CD4-positive, CD25-positive, alpha-beta regulatory T cell (primary cell): ENCODE results near the gene MSMO1. TPM values are rescaled to one million over a fixed set of nuclear protein-coding genes. Genes with fewer than 3 reads are reported as not detected.
"Not testable (repeated sequence)": the region's sequence is repeated elsewhere in the genome, so short reads cannot be mapped to it uniquely, and the experiment has no call there.

Source experiments
- ATAC-seq, 2 donors: fragments of 150-1000 bp; cut with Tn5 transposase; one replicate each; pipeline ENCODE4 v1.10.0; 2021; ENCODE audit warnings: low read depth in 2 of 2, moderate number of reproducible peaks in 2 of 2, moderate library complexity in 1 of 2
- DNase-seq, 3 donors: peaks; one replicate each; pipeline versions ENCODE4 v3.0.0 to v3.0.0-alpha.2; 2012 to 2022; ENCODE audit warnings: mixed read lengths in 1 of 3
- H3K27ac ChIP-seq: one replicate; pipeline ENCODE4 v1.7.0; 2013; ENCODE audit warnings: mild to moderate bottlenecking, low read length; ENCODE audit not compliant: insufficient read depth, poor library complexity, severe bottlenecking
- H3K27me3 ChIP-seq: one replicate; pipeline ENCODE4 v1.7.0; 2013; ENCODE audit warnings: low read length; ENCODE audit not compliant: control insufficient read depth, insufficient read depth
- H3K36me3 ChIP-seq: one replicate; pipeline ENCODE4 v1.7.0; 2013; ENCODE audit warnings: mild to moderate bottlenecking, low read length, moderate library complexity; ENCODE audit not compliant: control insufficient read depth, insufficient read depth
- H3K4me1 ChIP-seq: 2 replicates; pipeline ENCODE4 v1.7.0; 2013; ENCODE audit warnings: mild to moderate bottlenecking, low read length; ENCODE audit not compliant: insufficient read depth, control insufficient read depth, poor library complexity, severe bottlenecking
- H3K4me3 ChIP-seq: one replicate; pipeline ENCODE4 v1.7.0; 2013; ENCODE audit warnings: low read depth, mild to moderate bottlenecking, low read length, moderate library complexity
- H3K9me3 ChIP-seq, 2 experiments: 1 replicate in 1 of 2; 2 replicates in 1 of 2; pipeline ENCODE4 v1.7.0; 2013; ENCODE audit warnings: low read length in 2 of 2, mild to moderate bottlenecking in 1 of 2, moderate library complexity in 1 of 2; ENCODE audit not compliant: control insufficient read depth in 2 of 2
- H3K27ac Mint-ChIP-seq, 3 donors: one replicate each; pipeline ENCODE4 v1.8.0; 2020 to 2022; ENCODE audit warnings: mild to moderate bottlenecking in 3 of 3, mixed read lengths in 3 of 3, moderate library complexity in 2 of 3
- H3K27me3 Mint-ChIP-seq: one replicate; pipeline ENCODE4 v1.8.0; 2022; ENCODE audit warnings: mild to moderate bottlenecking, mixed read lengths
- H3K36me3 Mint-ChIP-seq: one replicate; pipeline ENCODE4 v1.8.0; 2020; ENCODE audit warnings: mixed read lengths
- H3K4me1 Mint-ChIP-seq, 4 donors: one replicate each; pipeline ENCODE4 v1.8.0; 2020 to 2022; ENCODE audit warnings: mixed read lengths in 4 of 4, mild to moderate bottlenecking in 1 of 4
- H3K4me3 Mint-ChIP-seq, 4 donors: one replicate each; pipeline ENCODE4 v1.8.0; 2020 to 2022; ENCODE audit warnings: mild to moderate bottlenecking in 4 of 4, mixed read lengths in 4 of 4, moderate library complexity in 3 of 4
- H3K9me3 Mint-ChIP-seq, 7 donors: one replicate each; pipeline ENCODE4 v1.8.0; 2020 to 2022; ENCODE audit warnings: mixed read lengths in 7 of 7, mild to moderate bottlenecking in 3 of 7, moderate library complexity in 2 of 7
- polyA plus RNA-seq, 4 donors: library from polyadenylated mRNA; unstranded; fragments of 300-500 nt; fragmentation: Illumina TruSeq; gene quantifications; one replicate each; pipeline ENCODE4 v1.2.3, GENCODE V29; 2021
- total RNA-seq: library from RNA; stranded (reverse); gene quantifications from one replicate; pipeline ENCODE4 v1.2.3, GENCODE V29; 2022

Gene MSMO1
- total RNA-seq: 14.9 TPM
- 10 to 100 TPM; 21.9 to 37.5 (median 27.8) TPM for polyA plus RNA-seq

GRCh38 chr4:165327211-165328100 is at the start of gene MSMO1:
MSMO1 (plus strand) TSS chr4:165327669; CDS start chr4:165333371, 5,702 bp downstream.
- H3K4me1 ChIP-seq: peaks cover 32% of the 10 kb centered on the region
- peaks cover 2% of the 10 kb centered on the region for H3K36me3 ChIP-seq
- H3K9me3 ChIP-seq: no peaks in the 10 kb centered on the region
- DNase-seq: peak; percentile 98 to 99 (median 98)
- H3K9me3 Mint-ChIP-seq: no peaks in the 10 kb centered on the region
- H3K27me3 Mint-ChIP-seq: no peaks in the 10 kb centered on the region
- peak within 1 kb of the TSS; percentile 97 for H3K4me3 ChIP-seq
- peaks cover 9% of the 10 kb centered on the region for H3K36me3 Mint-ChIP-seq
- no peak within 1 kb of the TSS for H3K4me3 Mint-ChIP-seq
- peak within 1 kb of the TSS; percentile 78 for H3K27ac ChIP-seq
- no peaks in the 10 kb centered on the region for H3K27me3 ChIP-seq
- ATAC-seq: peak; percentile 98 to 99
- peak within 1 kb of the TSS in 1 of 3 donors; percentile 22 for H3K27ac Mint-ChIP-seq
- peaks cover 10 to 26% (median 24%) of the 10 kb centered on the region in 4 donors for H3K4me1 Mint-ChIP-seq

- H3K27me3 ChIP-seq, H3K4me1 Mint-ChIP-seq, H3K36me3 ChIP-seq, H3K27me3 Mint-ChIP-seq, H3K27ac Mint-ChIP-seq, H3K4me3 Mint-ChIP-seq, H3K27ac ChIP-seq, ATAC-seq, H3K4me3 ChIP-seq, DNase-seq, H3K9me3 Mint-ChIP-seq, H3K9me3 ChIP-seq, H3K4me1 ChIP-seq: not testable (repeated sequence)
- peaks cover 27% of the 10 kb centered on the region for H3K36me3 Mint-ChIP-seq
Measured at GRCh38 chr4:165279531-165279930, 47.9 kb upstream of the MSMO1 start.

- not testable (repeated sequence) for H3K27ac ChIP-seq, H3K4me1 ChIP-seq, H3K4me3 Mint-ChIP-seq
Measured at GRCh38 chr4:165284697-165285096, 42.8 kb upstream of the MSMO1 start.

GRCh38 chr4:165286619-165287340 is 40.7 kb upstream of the MSMO1 start:
- Mint-ChIP-seq H3K27ac (peak overlapping the region; percentile 76 to 95 (median 90)), H3K36me3 (peaks cover 22% of the 10 kb centered on the region), H3K4me1 (peaks cover 33 to 56% (median 45%) of the 10 kb centered on the region in 4 donors), H3K4me3 (peak overlapping the region; percentile 51 to 77 (median 62))
- H3K36me3 ChIP-seq, H3K27me3 Mint-ChIP-seq, H3K9me3 ChIP-seq, H3K9me3 Mint-ChIP-seq, H3K27me3 ChIP-seq, H3K4me1 ChIP-seq: not testable (repeated sequence)
- DNase-seq (peak in 2 of 3 donors; percentile 16 to 56), ATAC-seq (peak; percentile 62 to 64)
- Histone ChIP-seq H3K27ac (peak overlapping the region; percentile 60), H3K4me3 (peak overlapping the region; percentile 70)

More at GRCh38 chr4:165284697-165285096, 42.8 kb upstream of the MSMO1 start:
- not testable (repeated sequence) for H3K9me3 ChIP-seq, H3K27me3 ChIP-seq, H3K36me3 ChIP-seq, H3K9me3 Mint-ChIP-seq, ATAC-seq, H3K27me3 Mint-ChIP-seq, DNase-seq, H3K4me3 ChIP-seq
- H3K27ac Mint-ChIP-seq: peak overlapping the region; percentile 8 to 27 (median 12)
- peaks cover 23% of the 10 kb centered on the region for H3K36me3 Mint-ChIP-seq
- peaks cover 34 to 48% (median 42%) of the 10 kb centered on the region in 4 donors for H3K4me1 Mint-ChIP-seq

- H3K27ac Mint-ChIP-seq: peak overlapping the region in 2 of 3 donors; percentile 15 to 76
- no peak overlapping the region for H3K27ac ChIP-seq
- peaks cover 31 to 56% (median 44%) of the 10 kb centered on the region in 4 donors for H3K4me1 Mint-ChIP-seq
Measured at GRCh38 chr4:165288226-165288625, 39.2 kb upstream of the MSMO1 start.

GRCh38 chr4:165288639-165289422 is 38.6 kb upstream of the MSMO1 start:
- peaks cover 4% of the 10 kb centered on the region for H3K4me1 ChIP-seq
- no peaks in the 10 kb centered on the region for H3K9me3 ChIP-seq
- H3K27ac ChIP-seq: no peak overlapping the region
- H3K36me3 ChIP-seq: no peaks in the 10 kb centered on the region
- no peaks in the 10 kb centered on the region for H3K27me3 ChIP-seq
- H3K4me3 Mint-ChIP-seq: peak overlapping the region in 1 of 4 donors; percentile 3
- DNase-seq: no peak
- H3K4me3 ChIP-seq: no peak overlapping the region
- H3K27me3 Mint-ChIP-seq: no peaks in the 10 kb centered on the region
- ATAC-seq: no peak
- H3K27ac Mint-ChIP-seq: peak overlapping the region in 2 of 3 donors; percentile 11 to 76
- H3K36me3 Mint-ChIP-seq: peaks cover 13% of the 10 kb centered on the region
- peaks cover 31 to 56% (median 44%) of the 10 kb centered on the region in 4 donors for H3K4me1 Mint-ChIP-seq
- H3K9me3 Mint-ChIP-seq: peaks cover 0 to 4% (median 0%) of the 10 kb centered on the region in 7 donors

More at GRCh38 chr4:165288226-165288625, 39.2 kb upstream of the MSMO1 start:
- peaks cover 0 to 4% (median 0%) of the 10 kb centered on the region in 7 donors for H3K9me3 Mint-ChIP-seq
- peak overlapping the region in 2 of 4 donors; percentile 19 to 61 for H3K4me3 Mint-ChIP-seq
- Histone ChIP-seq H3K36me3 (no peaks in the 10 kb centered on the region), H3K4me3 (no peak overlapping the region), H3K4me1 (peaks cover 4% of the 10 kb centered on the region), H3K27me3 (no peaks in the 10 kb centered on the region), H3K9me3 (no peaks in the 10 kb centered on the region)
- H3K27me3 Mint-ChIP-seq: no peaks in the 10 kb centered on the region
- peaks cover 13% of the 10 kb centered on the region for H3K36me3 Mint-ChIP-seq
- ATAC-seq (no peak), DNase-seq (no peak)

- Histone ChIP-seq H3K27ac (no peak overlapping the region), H3K36me3 (no peaks in the 10 kb centered on the region), H3K27me3 (no peaks in the 10 kb centered on the region), H3K9me3 (no peaks in the 10 kb centered on the region), H3K4me3 (no peak overlapping the region), H3K4me1 (peaks cover 4% of the 10 kb centered on the region)
- peaks cover 31 to 61% (median 46%) of the 10 kb centered on the region in 4 donors for H3K4me1 Mint-ChIP-seq
- peaks cover 0 to 1% (median 0%) of the 10 kb centered on the region in 7 donors for H3K9me3 Mint-ChIP-seq
- no peak overlapping the region for H3K4me3 Mint-ChIP-seq
- H3K27ac Mint-ChIP-seq: no peak overlapping the region
- H3K36me3 Mint-ChIP-seq: peaks cover 9% of the 10 kb centered on the region
- DNase-seq (no peak), ATAC-seq (no peak)
- no peaks in the 10 kb centered on the region for H3K27me3 Mint-ChIP-seq
Measured at GRCh38 chr4:165289423-165289785, 38.1 kb upstream of the MSMO1 start.
